ENCODE results near the gene TMC1.

TMC1 gene

DNA sequence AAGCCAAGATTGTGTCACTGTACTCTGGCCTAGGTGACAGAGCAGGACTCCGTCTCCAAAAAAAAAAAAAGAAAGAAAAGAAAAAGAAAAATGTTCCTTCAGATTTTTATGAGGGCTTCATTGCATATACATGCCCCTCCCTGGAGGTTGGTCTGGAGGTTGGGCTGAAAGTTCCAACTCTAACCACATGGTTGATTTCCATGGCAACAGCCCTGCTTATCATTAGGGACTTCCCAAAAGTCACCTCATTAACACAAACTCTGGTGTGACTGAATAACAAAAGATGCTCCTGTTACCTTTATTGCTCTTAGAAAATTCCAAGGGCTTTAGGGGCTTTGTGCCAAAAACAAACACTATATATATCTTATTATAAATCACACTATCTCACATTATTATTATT lies 113.8 kb downstream of the TMC1 start:
- no peaks in the 10 kb centered on the region for H3K36me3 Mint-ChIP-seq (ENCODE audit: low read depth)
- H3K27me3 Mint-ChIP-seq, result peaks cover 6% of the 10 kb centered on the region
- H3K4me1 Mint-ChIP-seq (ENCODE audit: low read depth), result peaks cover 13% of the 10 kb centered on the region
- no peak overlapping the region for H3K27ac Mint-ChIP-seq
- H3K4me3 Mint-ChIP-seq, result no peak overlapping the region
- H3K9me3 Mint-ChIP-seq, result peaks cover 8% of the 10 kb centered on the region
- no peak for DNase-seq

DNA sequence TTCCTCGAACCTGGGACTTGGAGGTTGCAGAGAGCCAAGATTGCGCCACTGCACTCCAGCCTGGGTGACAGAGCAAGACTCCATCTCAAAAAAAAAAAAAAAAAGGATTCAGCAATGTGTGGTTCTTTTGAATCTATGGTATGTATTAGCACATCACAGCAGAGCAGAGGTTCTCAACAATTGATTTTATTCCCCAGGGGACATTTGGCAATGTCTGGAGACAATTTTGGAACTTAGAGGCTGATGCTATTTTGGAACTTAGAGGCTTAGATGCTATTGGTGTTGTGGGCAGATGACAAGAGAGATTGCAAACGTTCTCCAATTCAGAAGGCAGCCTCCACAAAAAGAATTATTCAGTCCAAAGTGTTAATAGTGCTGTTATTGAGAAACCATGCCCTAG lies 115.2 kb downstream of the TMC1 start:
- no peak overlapping the region for H3K4me3 Mint-ChIP-seq
- H3K27me3 Mint-ChIP-seq, result peaks cover 6% of the 10 kb centered on the region
- H3K27ac Mint-ChIP-seq, result no peak overlapping the region
- no peaks in the 10 kb centered on the region for H3K36me3 Mint-ChIP-seq (ENCODE audit: low read depth)
- peaks cover 8% of the 10 kb centered on the region for H3K9me3 Mint-ChIP-seq
- H3K4me1 Mint-ChIP-seq (ENCODE audit: low read depth), result peaks cover 13% of the 10 kb centered on the region
- DNase-seq, result no peak

DNA sequence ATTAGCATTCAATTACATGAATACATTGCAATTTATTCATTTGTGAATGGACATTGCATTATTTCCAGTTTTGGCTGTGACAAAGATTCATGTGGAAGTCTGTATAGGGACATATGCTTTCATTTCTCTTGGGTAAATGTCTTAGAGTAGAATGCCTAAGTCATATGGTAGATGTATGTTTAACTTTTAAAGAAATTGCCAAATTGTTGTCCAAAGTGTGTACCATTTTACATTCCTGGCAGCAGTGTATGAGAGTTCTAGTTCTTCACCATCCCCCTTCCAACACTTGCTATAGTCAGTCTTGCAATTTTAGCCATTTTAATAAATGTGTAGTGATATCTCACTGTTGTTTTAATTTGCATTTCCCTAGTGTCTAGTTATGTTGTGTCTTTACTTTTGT lies 122.2 kb downstream of the TMC1 start:
- DNase-seq, result no peak
- Mint-ChIP-seq H3K27me3 (peaks cover 4% of the 10 kb centered on the region), H3K9me3 (no peaks in the 10 kb centered on the region), H3K4me1 (ENCODE audit: low read depth) (peaks cover 1% of the 10 kb centered on the region), H3K36me3 (ENCODE audit: low read depth) (no peaks in the 10 kb centered on the region), H3K27ac (no peak overlapping the region), H3K4me3 (no peak overlapping the region)

DNA sequence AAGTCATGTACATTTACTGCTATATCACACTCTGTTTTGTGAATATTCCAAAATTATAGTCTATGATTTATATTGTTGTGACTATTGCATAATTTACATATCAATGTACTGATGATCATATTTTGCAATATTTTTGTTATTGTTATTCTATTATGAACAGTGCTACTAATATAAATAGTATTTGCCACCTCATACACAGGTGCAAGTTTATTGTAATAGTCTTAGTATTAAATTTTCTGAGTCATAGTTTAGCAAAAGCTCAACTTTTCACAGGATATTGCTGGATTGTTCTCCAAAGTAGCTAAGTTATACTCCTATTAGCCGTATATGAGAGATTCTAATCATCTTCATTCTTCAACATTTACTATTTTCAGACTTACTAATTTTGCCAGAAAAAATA lies 124.7 kb downstream of the TMC1 start:
- Mint-ChIP-seq H3K4me3 (no peak overlapping the region), H3K36me3 (ENCODE audit: low read depth) (no peaks in the 10 kb centered on the region), H3K9me3 (no peaks in the 10 kb centered on the region), H3K4me1 (ENCODE audit: low read depth) (peaks cover 5% of the 10 kb centered on the region), H3K27ac (no peak overlapping the region), H3K27me3 (peaks cover 19% of the 10 kb centered on the region)
- no peak for DNase-seq

DNA sequence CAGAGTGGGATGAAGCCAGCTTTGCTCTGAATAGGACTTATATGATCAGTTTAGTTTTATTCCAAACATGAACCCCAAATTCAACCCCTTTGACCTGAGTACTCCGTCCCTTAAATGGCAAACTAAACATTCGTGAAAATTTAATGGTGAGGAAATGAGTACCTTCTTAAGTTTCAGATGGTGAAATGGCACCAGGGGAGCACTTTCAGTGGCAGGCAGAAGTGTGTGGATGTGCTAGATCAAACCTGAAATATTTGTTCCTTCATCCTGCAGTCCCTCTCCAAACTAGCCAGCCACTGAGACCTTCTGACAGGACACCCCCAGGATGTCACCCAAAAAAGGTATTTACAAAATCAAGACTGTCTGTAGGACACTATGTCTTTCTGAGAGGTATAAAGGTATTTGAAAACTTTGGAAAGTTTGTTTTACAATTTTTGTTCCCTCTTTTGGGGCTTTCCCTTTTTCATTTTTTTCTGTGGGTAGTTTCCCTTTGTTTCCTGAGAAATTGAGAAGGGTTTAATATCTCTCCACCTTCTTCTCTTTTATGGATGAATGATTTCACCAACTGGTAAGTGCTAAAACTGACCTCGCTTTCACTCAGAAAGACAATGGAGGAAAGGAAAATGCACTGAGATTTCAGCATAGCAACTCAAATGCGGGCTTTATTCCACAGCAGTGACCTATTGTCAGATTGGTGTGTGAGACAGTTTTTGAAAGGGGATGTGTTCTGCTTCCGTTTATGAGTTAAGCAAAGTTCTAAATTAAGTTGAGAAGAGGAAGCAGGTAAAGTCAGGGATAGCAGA lies 127.1 kb downstream of the TMC1 start:
- Mint-ChIP-seq H3K9me3 (no peaks in the 10 kb centered on the region), H3K27me3 (peaks cover 22% of the 10 kb centered on the region), H3K27ac (no peak overlapping the region), H3K4me1 (ENCODE audit: low read depth) (peaks cover 5% of the 10 kb centered on the region), H3K36me3 (ENCODE audit: low read depth) (no peaks in the 10 kb centered on the region), H3K4me3 (no peak overlapping the region)
- DNase-seq, result no peak

DNA sequence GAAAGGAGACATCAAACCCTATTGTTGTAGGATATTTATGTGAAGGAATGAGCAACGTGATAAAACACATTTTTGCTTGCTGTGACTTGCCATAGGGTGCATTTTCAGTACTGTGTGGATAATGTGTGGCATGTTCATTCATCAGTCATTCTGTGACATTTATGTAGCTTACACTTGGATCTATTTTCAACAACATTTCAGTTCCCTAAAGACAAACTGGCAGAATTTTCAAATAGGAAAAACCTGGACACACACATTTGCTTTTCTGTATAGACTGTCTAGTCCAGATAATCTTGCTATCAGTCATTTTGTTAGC lies 127.7 kb downstream of the TMC1 start:
- Mint-ChIP-seq H3K4me3 (no peak overlapping the region), H3K9me3 (no peaks in the 10 kb centered on the region), H3K27ac (no peak overlapping the region), H3K36me3 (ENCODE audit: low read depth) (no peaks in the 10 kb centered on the region), H3K27me3 (peaks cover 22% of the 10 kb centered on the region), H3K4me1 (ENCODE audit: low read depth) (peaks cover 5% of the 10 kb centered on the region)
- no peak for DNase-seq

DNA sequence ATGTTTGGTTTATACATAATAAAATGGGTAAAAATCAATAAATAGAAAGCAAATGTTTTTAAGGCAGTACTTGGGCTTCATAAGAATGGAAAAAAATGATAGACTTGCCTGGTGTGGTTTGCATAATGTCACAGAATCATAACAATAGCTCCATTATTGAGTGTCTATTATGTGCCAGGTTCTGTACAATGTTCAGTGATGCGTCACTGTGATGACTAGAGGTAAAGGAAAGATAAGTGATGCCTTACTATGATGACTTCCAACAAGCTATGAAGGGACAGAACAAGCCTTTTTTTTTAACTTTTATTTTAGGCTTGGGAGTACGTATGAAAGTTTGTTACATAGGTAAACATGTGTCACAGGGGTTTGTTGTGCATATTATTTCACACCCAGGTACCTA lies 128.8 kb downstream of the TMC1 start:
- Mint-ChIP-seq H3K9me3 (no peaks in the 10 kb centered on the region), H3K4me3 (no peak overlapping the region), H3K4me1 (ENCODE audit: low read depth) (peaks cover 5% of the 10 kb centered on the region), H3K36me3 (ENCODE audit: low read depth) (no peaks in the 10 kb centered on the region), H3K27ac (no peak overlapping the region), H3K27me3 (peaks cover 22% of the 10 kb centered on the region)
- DNase-seq, result no peak

DNA sequence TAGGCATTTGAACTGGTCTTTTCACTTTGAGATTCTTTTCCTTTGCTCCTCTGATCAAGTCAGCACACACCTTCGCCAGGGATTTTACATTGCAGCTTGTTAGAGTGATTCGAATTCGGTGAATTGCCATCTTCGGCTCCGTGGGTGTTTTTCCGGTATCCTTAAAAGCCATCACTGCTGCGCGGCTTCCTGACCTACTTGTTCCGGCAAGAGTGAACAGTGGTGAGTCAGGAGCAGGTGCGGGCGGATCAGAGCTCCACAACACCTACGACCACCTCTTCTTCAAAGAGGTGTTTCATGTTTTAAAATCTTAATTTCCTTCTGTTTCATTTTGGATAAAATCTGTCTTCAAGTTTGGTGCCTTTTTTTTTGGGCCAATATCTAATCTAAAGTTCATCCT lies 134.6 kb downstream of the TMC1 start:
- H3K4me1 Mint-ChIP-seq (ENCODE audit: low read depth), result no peaks in the 10 kb centered on the region
- H3K27ac Mint-ChIP-seq, result no peak overlapping the region
- no peaks in the 10 kb centered on the region for H3K9me3 Mint-ChIP-seq
- DNase-seq, result no peak
- H3K4me3 Mint-ChIP-seq, result no peak overlapping the region
- peaks cover 27% of the 10 kb centered on the region for H3K27me3 Mint-ChIP-seq
- H3K36me3 Mint-ChIP-seq (ENCODE audit: low read depth), result no peaks in the 10 kb centered on the region

DNA sequence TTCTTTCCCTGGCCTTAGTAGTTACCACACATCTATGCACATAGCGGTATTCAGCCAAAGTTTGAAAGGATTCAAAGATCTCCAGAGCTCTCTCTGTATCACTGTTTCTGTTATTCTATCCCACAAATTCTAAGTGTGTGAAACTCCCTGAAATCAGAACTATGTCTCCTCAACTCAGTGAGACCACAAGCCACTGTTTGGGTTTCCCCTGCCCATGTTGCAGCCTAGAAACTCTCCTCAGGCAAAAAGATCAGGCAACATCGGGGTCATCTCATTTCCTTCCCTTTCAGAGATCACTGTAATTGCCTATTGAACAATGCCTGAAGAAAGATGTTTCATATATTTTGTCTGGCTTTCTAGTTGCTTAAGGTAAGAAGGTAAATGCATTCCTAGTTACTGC lies 135.6 kb downstream of the TMC1 start:
- no peak for DNase-seq

DNA sequence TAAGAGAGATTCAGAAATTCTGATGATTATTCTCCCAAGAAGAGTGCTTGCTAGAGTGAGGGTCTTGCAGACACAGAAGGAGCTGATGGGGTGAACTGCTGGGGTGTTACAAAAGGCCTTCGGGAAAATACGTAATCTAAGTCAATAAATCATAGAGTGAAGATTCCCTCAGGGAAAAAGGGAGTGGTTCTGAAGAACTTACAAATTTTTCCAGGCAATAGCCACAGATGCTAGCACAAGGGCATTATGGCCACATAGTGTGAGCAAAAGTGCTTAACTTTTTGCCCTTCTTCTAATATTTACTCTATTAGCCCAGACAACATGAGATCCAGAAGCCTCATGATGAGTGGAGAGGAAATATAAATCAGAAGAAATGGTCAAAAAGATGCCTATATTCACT lies 137.3 kb downstream of the TMC1 start:
- no peaks in the 10 kb centered on the region for H3K4me1 Mint-ChIP-seq (ENCODE audit: low read depth)
- H3K36me3 Mint-ChIP-seq (ENCODE audit: low read depth), result no peaks in the 10 kb centered on the region
- H3K9me3 Mint-ChIP-seq, result no peaks in the 10 kb centered on the region
- H3K27me3 Mint-ChIP-seq, result peaks cover 31% of the 10 kb centered on the region
- no peak overlapping the region for H3K4me3 Mint-ChIP-seq
- H3K27ac Mint-ChIP-seq, result no peak overlapping the region
- no peak for DNase-seq

More for the DNA sequence above, 135.6 kb downstream of the TMC1 start:
- no peak overlapping the region for H3K27ac Mint-ChIP-seq
- H3K36me3 Mint-ChIP-seq (ENCODE audit: low read depth), result no peaks in the 10 kb centered on the region
- no peaks in the 10 kb centered on the region for H3K9me3 Mint-ChIP-seq
- H3K4me1 Mint-ChIP-seq (ENCODE audit: low read depth), result no peaks in the 10 kb centered on the region
- H3K4me3 Mint-ChIP-seq, result no peak overlapping the region
- peaks cover 28% of the 10 kb centered on the region for H3K27me3 Mint-ChIP-seq

DNA sequence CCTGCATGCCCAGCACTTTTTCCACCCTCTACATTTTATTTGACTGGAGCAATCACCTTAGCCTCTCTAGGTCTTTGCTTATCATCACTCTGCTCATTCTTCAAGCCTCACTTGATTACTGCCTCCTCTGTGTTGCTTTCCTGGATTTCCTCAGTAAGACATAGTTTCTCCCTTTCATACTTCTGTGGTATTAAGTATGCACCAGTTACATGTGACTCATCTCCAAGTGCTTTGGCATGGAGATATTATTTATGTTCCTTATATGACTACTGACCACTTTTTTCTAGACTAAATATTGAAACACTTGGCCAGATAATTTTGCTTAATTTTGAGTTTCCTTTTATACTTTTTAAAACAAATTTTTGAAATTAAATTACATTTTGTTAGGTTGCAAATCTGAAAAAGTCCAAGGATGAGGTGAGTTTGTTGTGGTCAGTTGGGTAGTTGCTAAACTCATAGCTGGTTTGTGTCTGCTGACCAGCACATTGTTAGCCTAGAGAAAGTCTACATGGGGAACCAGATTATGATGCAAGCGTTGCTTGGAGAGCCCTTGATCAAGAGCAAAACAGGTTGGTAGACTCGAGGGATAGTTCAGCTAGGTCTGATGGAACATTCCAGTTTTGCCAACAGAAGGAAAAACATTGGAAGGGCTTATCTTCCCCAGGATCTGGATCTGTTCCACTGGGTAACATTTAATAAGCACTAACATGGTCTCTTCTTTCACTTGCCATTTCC lies 140.2 kb downstream of the TMC1 start:
- Mint-ChIP-seq H3K4me3 (no peak overlapping the region), H3K9me3 (no peaks in the 10 kb centered on the region), H3K4me1 (ENCODE audit: low read depth) (no peaks in the 10 kb centered on the region), H3K36me3 (ENCODE audit: low read depth) (no peaks in the 10 kb centered on the region), H3K27me3 (peaks cover 48% of the 10 kb centered on the region), H3K27ac (no peak overlapping the region)
- DNase-seq, result no peak

DNA sequence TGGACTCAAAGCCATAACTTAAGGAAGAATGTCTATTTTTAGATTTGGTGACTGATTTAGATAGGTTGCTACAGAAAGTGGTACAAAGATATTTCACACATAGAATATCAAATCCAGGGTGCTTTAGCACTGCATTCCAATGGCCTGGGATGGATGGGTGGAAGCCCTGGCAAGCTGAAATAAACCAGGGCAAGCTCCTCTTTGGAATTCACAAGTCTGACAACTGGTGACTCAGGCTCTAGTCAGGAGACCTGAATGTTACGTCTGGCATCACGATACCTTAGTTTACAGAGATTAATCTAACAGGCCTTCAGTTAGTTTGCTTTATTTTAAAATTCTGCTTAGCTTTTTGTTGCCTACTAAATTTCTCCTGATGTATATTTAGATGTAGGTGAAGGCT lies 144.0 kb downstream of the TMC1 start:
- H3K36me3 Mint-ChIP-seq (ENCODE audit: low read depth), result no peaks in the 10 kb centered on the region

DNA sequence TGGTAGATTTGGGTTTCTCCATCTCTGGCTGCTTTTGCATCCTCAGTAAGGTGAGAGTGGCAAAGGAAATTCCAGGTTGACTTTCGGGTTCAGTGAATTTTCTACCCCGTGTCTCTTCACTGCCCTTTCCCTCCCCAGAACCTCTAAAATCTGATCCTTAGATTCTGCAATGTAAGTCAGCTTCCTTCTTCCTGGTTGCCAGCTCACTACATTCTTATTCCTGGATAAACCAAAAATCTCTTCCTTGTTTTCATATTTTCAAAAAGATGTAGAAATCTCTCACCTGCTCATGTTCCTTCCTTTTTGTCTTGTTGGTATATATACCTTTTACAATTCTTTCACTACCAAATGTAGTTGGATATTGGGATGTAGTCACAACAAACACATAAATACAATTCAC lies 145.8 kb downstream of the TMC1 start:
- no peaks in the 10 kb centered on the region for H3K4me1 Mint-ChIP-seq (ENCODE audit: low read depth)
- H3K27me3 Mint-ChIP-seq, result peaks cover 44% of the 10 kb centered on the region
- H3K27ac Mint-ChIP-seq, result no peak overlapping the region
- no peak for DNase-seq
- no peaks in the 10 kb centered on the region for H3K36me3 Mint-ChIP-seq (ENCODE audit: low read depth)
- H3K9me3 Mint-ChIP-seq, result no peaks in the 10 kb centered on the region
- no peak overlapping the region for H3K4me3 Mint-ChIP-seq

More for the DNA sequence above, 144.0 kb downstream of the TMC1 start:
- peaks cover 44% of the 10 kb centered on the region for H3K27me3 Mint-ChIP-seq
- H3K4me3 Mint-ChIP-seq, result no peak overlapping the region
- no peak for DNase-seq
- no peaks in the 10 kb centered on the region for H3K4me1 Mint-ChIP-seq (ENCODE audit: low read depth)
- no peak overlapping the region for H3K27ac Mint-ChIP-seq
- H3K9me3 Mint-ChIP-seq, result no peaks in the 10 kb centered on the region

DNA sequence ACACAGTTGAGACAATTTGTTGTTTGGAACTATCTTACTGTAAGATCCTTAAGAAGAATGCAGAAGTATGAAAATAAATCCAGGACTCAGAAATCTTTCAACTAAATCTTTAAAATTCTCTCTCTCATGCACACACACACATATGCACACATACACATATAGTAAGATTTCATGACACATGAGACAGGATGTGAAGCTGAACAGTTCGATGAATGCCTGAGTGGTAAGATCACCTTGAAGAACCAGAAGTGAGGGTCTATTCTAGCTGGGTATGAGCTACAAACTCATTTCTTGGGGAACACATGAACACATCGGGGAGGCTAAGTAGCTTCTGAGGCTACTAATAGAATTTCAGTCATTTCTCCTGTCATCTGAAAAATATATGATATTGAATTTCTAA lies 153.6 kb downstream of the TMC1 start:
- H3K27ac Mint-ChIP-seq, result no peak overlapping the region
- H3K9me3 Mint-ChIP-seq, result no peaks in the 10 kb centered on the region
- H3K36me3 Mint-ChIP-seq (ENCODE audit: low read depth), result no peaks in the 10 kb centered on the region
- H3K4me1 Mint-ChIP-seq (ENCODE audit: low read depth), result no peaks in the 10 kb centered on the region
- no peak for DNase-seq
- H3K27me3 Mint-ChIP-seq, result peaks cover 7% of the 10 kb centered on the region
- no peak overlapping the region for H3K4me3 Mint-ChIP-seq

DNA sequence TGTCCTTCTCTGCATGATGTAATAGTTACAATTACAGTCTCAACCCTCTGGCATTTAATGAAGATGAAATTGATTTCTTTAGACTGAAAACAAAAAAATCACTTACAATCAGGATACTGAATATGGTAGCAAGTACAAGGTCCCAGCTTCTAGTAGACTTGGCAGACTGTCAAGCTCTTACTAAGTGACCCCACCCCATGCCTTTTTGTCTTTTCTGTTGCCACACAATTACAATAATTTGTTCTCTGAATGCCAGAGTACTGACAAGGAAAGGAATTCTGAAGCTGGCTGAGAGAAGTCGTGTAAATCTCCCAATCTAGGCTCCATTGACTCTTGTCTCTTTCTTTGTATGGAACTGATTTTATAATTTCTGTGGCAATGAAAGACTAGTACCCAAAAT lies 154.2 kb downstream of the TMC1 start:
- H3K36me3 Mint-ChIP-seq (ENCODE audit: low read depth), result no peaks in the 10 kb centered on the region
- H3K9me3 Mint-ChIP-seq, result no peaks in the 10 kb centered on the region
- H3K4me3 Mint-ChIP-seq, result no peak overlapping the region
- H3K4me1 Mint-ChIP-seq (ENCODE audit: low read depth), result no peaks in the 10 kb centered on the region
- DNase-seq, result no peak
- no peak overlapping the region for H3K27ac Mint-ChIP-seq
- H3K27me3 Mint-ChIP-seq, result peaks cover 6% of the 10 kb centered on the region
